Panc1 (cell line): ENCODE data around the gene VPS50. TPM values are rescaled to one million over a fixed set of nuclear protein-coding genes. Genes with fewer than 3 reads are reported as not detected.

Source experiments
- ATAC-seq: fragments of 200-7000 bp; cut with Tn5 transposase; 2 replicates; pipeline ENCODE4 v1.9.1; 2020; ENCODE audit warnings: mild to moderate bottlenecking, moderate library complexity
- BruUV-seq: library from RNA; stranded (reverse); fragments of 400-500 nt; replicated peaks from 2 replicates; lab custom pipeline; 2021; lab: Mats Ljungman, UMichigan
- CTCF ChIA-PET: fragments of 300-600 bp; sonication (Branson Sonifier 250); formaldehyde crosslinking; loops from one replicate; lab custom pipeline; 2022; ENCODE audit warnings: antibody characterized with exemption; lab: Charles Lee
- POLR2A ChIA-PET: fragments of 300-600 bp; sonication (Branson Sonifier 250); formaldehyde crosslinking; loops from one replicate; lab custom pipeline; 2022; ENCODE audit warnings: antibody characterized with exemption; lab: Charles Lee
- DNase-seq: peaks from one replicate; pipeline ENCODE4 v3.0.0-alpha.2; 2010; ENCODE audit warnings: low read depth, low spot score
- H3K27ac ChIP-seq: 2 replicates; pipeline ENCODE4 v1.5.1; 2011; ENCODE audit warnings: mild to moderate bottlenecking, low read length, inconsistent platforms
- H3K27me3 ChIP-seq: fragments of 200-500 bp; sonication (Bioruptor generic); 2 replicates; pipeline ENCODE4 v1.6.0; 2014; ENCODE audit warnings: low read length, inconsistent platforms; ENCODE audit not compliant: control insufficient read depth, insufficient read depth
- H3K36me3 ChIP-seq: fragments of 200-500 bp; sonication (Bioruptor generic); 2 replicates; pipeline ENCODE4 v1.5.1; 2014; ENCODE audit warnings: inconsistent platforms, mild to moderate bottlenecking, low read length, moderate library complexity; ENCODE audit not compliant: control insufficient read depth, insufficient read depth
- H3K4me1 ChIP-seq: 2 replicates; pipeline ENCODE4 v1.5.1; 2011; ENCODE audit warnings: inconsistent platforms, mild to moderate bottlenecking, low read length, moderate library complexity; ENCODE audit not compliant: control insufficient read depth, insufficient read depth
- H3K4me3 ChIP-seq, 2 experiments: 2 replicates each; pipeline ENCODE4 v1.5.1; 2011 to 2012; ENCODE audit warnings: low read depth in 2 of 2, low read length in 2 of 2, mild to moderate bottlenecking in 2 of 2, inconsistent platforms in 1 of 2, moderate library complexity in 1 of 2
- H3K9me3 ChIP-seq: fragments of 200-500 bp; sonication (Bioruptor generic); 2 replicates; pipeline ENCODE4 v1.5.1; 2014; ENCODE audit warnings: low read depth, mild to moderate bottlenecking, inconsistent platforms, low read length, moderate library complexity; ENCODE audit not compliant: control insufficient read depth, insufficient read depth
- CTCF ChIP-seq: fragments of 450-650 bp; IDR thresholded peaks from 2 replicates; pipeline ENCODE4 v1.5.1; 2017; ENCODE audit warnings: mild to moderate bottlenecking
- POLR2AphosphoS5 ChIP-seq: IDR thresholded peaks from 2 replicates; pipeline ENCODE4 v1.6.1; 2012; ENCODE audit warnings: mild to moderate bottlenecking, low read depth, low read length, moderate library complexity
- REST ChIP-seq, 2 experiments: IDR thresholded peaks; 2 replicates each; pipeline ENCODE4 v1.6.1; 2011 to 2012; ENCODE audit warnings: low read depth in 2 of 2, control low read depth in 1 of 2, low read length in 1 of 2, mild to moderate bottlenecking in 1 of 2, moderate library complexity in 1 of 2; ENCODE audit not compliant: insufficient read depth in 1 of 2
- SIN3A ChIP-seq: IDR thresholded peaks from 2 replicates; pipeline ENCODE4 v1.6.1; 2012; ENCODE audit warnings: low read depth, mild to moderate bottlenecking, low read length, moderate library complexity, borderline replicate concordance; ENCODE audit not compliant: insufficient read depth
- TCF7L2 ChIP-seq: IDR thresholded peaks from 2 replicates; pipeline ENCODE4 v1.6.1; 2011; ENCODE audit warnings: mild to moderate bottlenecking, low read depth, low read length, inconsistent platforms
- in situ Hi-C: cut with HindIII; loops from 2 replicates; pipeline ENCODE4 v1.10.0; 2016; ENCODE audit warnings: low sequenced_read_pairs, low pct_unique_long_range_greater_than_20kb
- intact Hi-C: fragments of 100-400 bp; cut with micrococcal nuclease; formaldehyde crosslinking; loops from one replicate; pipeline ENCODE4 v1.10.0; 2022; ENCODE audit not compliant: unreplicated experiment
- total RNA-seq: library from RNA; stranded (reverse); gene quantifications from one replicate; pipeline ENCODE4 v1.2.1, GENCODE V29; 2021; ENCODE audit not compliant: unreplicated experiment

VPS50 gene
- total RNA-seq, 1 experiment from 2014 or later, result 14.6 TPM

GRCh38 chr7:93359520-93360198 is 127.5 kb downstream of the VPS50 start:
- Histone ChIP-seq H3K4me1 (no peaks in the 10 kb centered on the region), H3K27ac (no peak overlapping the region), H3K36me3 (no peaks in the 10 kb centered on the region), H3K4me3 (no peak overlapping the region), H3K9me3 (no peaks in the 10 kb centered on the region), H3K27me3 (no peaks in the 10 kb centered on the region)
- in situ Hi-C loops, result no loop called here
- ChIA-PET CTCF (no interaction called here), POLR2A (no interaction called here)
- DNase-seq, result no peak
- no TSS peak for BruUV-seq
- TF ChIP-seq POLR2AphosphoS5 (no peak), REST (IDR thresholded peaks at IDR 0.05; ENCODE audit: insufficient read depth in 1 of 2, low read depth in 2 of 2, low read length in 1 of 2) (no peak), TCF7L2 (no peak), CTCF (no peak)
- no peak for ATAC-seq
- intact Hi-C loops, result no loop called here

GRCh38 chr7:93361853-93362252 is 129.7 kb downstream of the VPS50 start:
- Histone ChIP-seq H3K4me1 (no peaks in the 10 kb centered on the region), H3K4me3 (no peak overlapping the region), H3K9me3 (no peaks in the 10 kb centered on the region), H3K27ac (no peak overlapping the region), H3K36me3 (no peaks in the 10 kb centered on the region), H3K27me3 (0 out of 2 replicates have a peak, but pooled peaks cover 2% of the 10 kb centered on the region)
- intact Hi-C loops, result no loop called here
- DNase-seq, result no peak
- no peak for ATAC-seq
- no peak for TF ChIP-seq REST (IDR thresholded peaks at IDR 0.05; ENCODE audit: insufficient read depth in 1 of 2, low read depth in 2 of 2, low read length in 1 of 2)
- no peak for TF ChIP-seq SIN3A
- no peak for TF ChIP-seq TCF7L2
- TF ChIP-seq POLR2AphosphoS5, result no peak
- no peak for TF ChIP-seq CTCF
- in situ Hi-C loops, result no loop called here
- BruUV-seq, result no TSS peak
- POLR2A ChIA-PET, result no interaction called here
- CTCF ChIA-PET, result no interaction called here
